ENCODE measurements around the gene NFE2L3.
"Not testable (repeated sequence)": the region's sequence is repeated elsewhere in the genome, so short reads cannot be mapped to it uniquely, and the experiment has no call there.

The NFE2L3 gene

GRCh38 chr7:26151953-26152781, at the start of gene NFE2L3:
Gene NFE2L3 (plus strand): TSS chr7:26152198. CDS start chr7:26152499, 301 bp downstream.
- peak; percentile 92 for DNase-seq

GRCh38 chr7:26103596-26103995, 48.4 kb upstream of the NFE2L3 start:
- no peak for DNase-seq

GRCh38 chr7:26105236-26105635, 46.8 kb upstream of the NFE2L3 start:
- no peak for DNase-seq

- no peak for DNase-seq
These were observed 46.1 kb upstream of the NFE2L3 start for GRCh38 chr7:26105931-26106330.

- no peak for DNase-seq
These were observed 39.7 kb upstream of the NFE2L3 start for GRCh38 chr7:26112203-26112740.

- DNase-seq: no peak
These were observed 36.3 kb upstream of the NFE2L3 start for GRCh38 chr7:26115650-26116049.

GRCh38 chr7:26117142-26117807, 34.7 kb upstream of the NFE2L3 start:
- DNase-seq: peak; percentile 8

GRCh38 chr7:26117970-26118369, 34.0 kb upstream of the NFE2L3 start:
- no peak for DNase-seq

GRCh38 chr7:26122745-26123144, 29.3 kb upstream of the NFE2L3 start:
- no peak for DNase-seq

- DNase-seq: not testable (repeated sequence)
These were observed 27.2 kb upstream of the NFE2L3 start for GRCh38 chr7:26124775-26125174.

GRCh38 chr7:26127411-26127810, 24.6 kb upstream of the NFE2L3 start:
- DNase-seq: peak; percentile 47

GRCh38 chr7:26131056-26131589, 20.9 kb upstream of the NFE2L3 start:
- DNase-seq: no peak

- no peak for DNase-seq
These were observed 16.9 kb upstream of the NFE2L3 start for GRCh38 chr7:26135076-26135475.

GRCh38 chr7:26135551-26135950, 16.4 kb upstream of the NFE2L3 start:
- no peak for DNase-seq

GRCh38 chr7:26136831-26137230, 15.2 kb upstream of the NFE2L3 start:
- no peak for DNase-seq

- DNase-seq: no peak
These were observed 11.6 kb upstream of the NFE2L3 start for GRCh38 chr7:26140380-26140779.

- DNase-seq: no peak
These were observed 10.9 kb upstream of the NFE2L3 start for GRCh38 chr7:26141077-26141476.

GRCh38 chr7:26143298-26144048, 8.5 kb upstream of the NFE2L3 start:
- DNase-seq: no peak

GRCh38 chr7:26144184-26145080, 7.6 kb upstream of the NFE2L3 start:
- DNase-seq: no peak

- DNase-seq: no peak
These were observed 6.8 kb upstream of the NFE2L3 start for GRCh38 chr7:26145238-26145637.

- DNase-seq: no peak
These were observed 5.0 kb upstream of the NFE2L3 start for GRCh38 chr7:26147030-26147429.

Measured in NCI-H69 (cell line).